Activated CD8-positive, alpha-beta memory T cell treated with anti-CD3 and anti-CD28 coated beads for 4 hours (primary cell): ENCODE data around the gene ZBTB44.
"Not testable (repeated sequence)": the region's sequence is repeated elsewhere in the genome, so short reads cannot be mapped to it uniquely, and the experiment has no call there.

Experiments
- DNase-seq, 2 donors: peaks; one replicate each; pipeline ENCODE4 v3.0.0-alpha.2; 2020; ENCODE audit warnings: low read depth in 2 of 2

ZBTB44 gene

GRCh38 chr11:130247319-130247718 lies 67.4 kb downstream of the ZBTB44 start:
- no peak for DNase-seq

GRCh38 chr11:130246738-130247137 lies 68.0 kb downstream of the ZBTB44 start:
- DNase-seq: no peak

GRCh38 chr11:130246270-130246669 lies 68.4 kb downstream of the ZBTB44 start:
- no peak for DNase-seq

- not testable (repeated sequence) for DNase-seq
These were observed 69.3 kb downstream of the ZBTB44 start for GRCh38 chr11:130245375-130245774.

- no peak for DNase-seq
These were observed 69.9 kb downstream of the ZBTB44 start for GRCh38 chr11:130244848-130245247.

GRCh38 chr11:130243816-130244215 lies 70.9 kb downstream of the ZBTB44 start:
- DNase-seq: no peak

- DNase-seq: no peak
These were observed 73.0 kb downstream of the ZBTB44 start for GRCh38 chr11:130241713-130242112.

- no peak for DNase-seq
These were observed 77.3 kb downstream of the ZBTB44 start for GRCh38 chr11:130237282-130238006.

- no peak for DNase-seq
These were observed 80.4 kb downstream of the ZBTB44 start for GRCh38 chr11:130234315-130234714.

- DNase-seq: not testable (repeated sequence)
These were observed 80.8 kb downstream of the ZBTB44 start for GRCh38 chr11:130233888-130234287.

- not testable (repeated sequence) for DNase-seq
These were observed 81.2 kb downstream of the ZBTB44 start for GRCh38 chr11:130233486-130233885.

GRCh38 chr11:130227373-130227772 lies 87.3 kb downstream of the ZBTB44 start:
- DNase-seq: no peak

GRCh38 chr11:130223291-130223971 lies 91.3 kb downstream of the ZBTB44 start:
- DNase-seq: no peak

- no peak for DNase-seq
These were observed 94.2 kb downstream of the ZBTB44 start for GRCh38 chr11:130220311-130221035.

GRCh38 chr11:130219148-130219547 lies 95.6 kb downstream of the ZBTB44 start:
- no peak for DNase-seq

- no peak for DNase-seq
These were observed 96.1 kb downstream of the ZBTB44 start for GRCh38 chr11:130218501-130219070.

- DNase-seq: no peak
These were observed 97.3 kb downstream of the ZBTB44 start for GRCh38 chr11:130217133-130218031.

- no peak for DNase-seq
These were observed 98.1 kb downstream of the ZBTB44 start for GRCh38 chr11:130216591-130217132.

- no peak for DNase-seq
These were observed 98.5 kb downstream of the ZBTB44 start for GRCh38 chr11:130216221-130216550.

- DNase-seq: no peak
These were observed 99.0 kb downstream of the ZBTB44 start for GRCh38 chr11:130215531-130216220.
